HEK293 (cell line): ENCODE data around the gene AGO4.

ENCODE experiments used
- CTCF ChIP-seq: fragments of 450-650 bp; formaldehyde crosslinking; IDR thresholded peaks from 2 replicates; pipeline ENCODE4 v1.5.1; 2016; ENCODE audit warnings: missing biosample characterization, missing genetic modification characterization
- KLF1 ChIP-seq: fragments of 450-650 bp; formaldehyde crosslinking; IDR thresholded peaks from 2 replicates; pipeline ENCODE4 v1.5.1; 2016; ENCODE audit warnings: missing biosample characterization, missing genetic modification characterization
- ZFP41 ChIP-seq: fragments of 450-650 bp; formaldehyde crosslinking; IDR thresholded peaks from 2 replicates; pipeline ENCODE4 v1.5.1; 2016; ENCODE audit warnings: missing biosample characterization, missing genetic modification characterization, borderline replicate concordance
- ZNF404 ChIP-seq: fragments of 450-650 bp; formaldehyde crosslinking; IDR thresholded peaks from 2 replicates; pipeline ENCODE4 v1.5.1; 2017; ENCODE audit warnings: missing biosample characterization, missing genetic modification characterization
- ZNF660 ChIP-seq: fragments of 450-650 bp; IDR thresholded peaks from 2 replicates; pipeline ENCODE4 v1.5.1; 2018; ENCODE audit warnings: missing biosample characterization, mild to moderate bottlenecking, missing genetic modification characterization
- ZNF792 ChIP-seq: fragments of 450-650 bp; formaldehyde crosslinking; IDR thresholded peaks from 2 replicates; pipeline ENCODE4 v1.5.1; 2016; ENCODE audit warnings: missing biosample characterization, missing genetic modification characterization

GRCh38 chr1:35860696-35861095 lies 52.9 kb downstream of the AGO4 start:
- TF ChIP-seq ZNF660 (tag by site-specific recombination) (no peak), CTCF (tag by site-specific recombination) (no peak), ZNF792 (tag by site-specific recombination) (no peak), ZFP41 (tag by site-specific recombination) (no peak), ZNF404 (tag by site-specific recombination) (no peak), KLF1 (tag by site-specific recombination) (no peak)
